HEK293 (cell line): ENCODE results near the gene CRP.

Experiments used
- CTCF ChIA-PET: fragments of 350-600 bp; formaldehyde crosslinking; extraction: SDS; loops from one replicate; lab custom pipeline; 2021; ENCODE audit warnings: antibody characterized with exemption; lab: Yijun Ruan, JAX
- POLR2A ChIA-PET: fragments of 300-600 bp; formaldehyde crosslinking; extraction: SDS; loops from one replicate; lab custom pipeline; 2020; ENCODE audit warnings: antibody characterized with exemption, inconsistent platforms; lab: Yijun Ruan, JAX
- H3K27ac ChIP-seq: fragments of 200-500 bp; sonication (Bioruptor generic); 2 replicates; pipeline ENCODE4 v1.5.1; 2014; ENCODE audit warnings: low read depth, low read length, control low read depth, inconsistent platforms; ENCODE audit errors: extremely low read depth
- H3K36me3 ChIP-seq, 2 experiments: fragments of 200-500 bp in 1 of 2; sonication (Bioruptor generic) in 1 of 2; 1 replicate in 1 of 2; 2 replicates in 1 of 2; pipeline ENCODE4 v1.5.1; 2014 to 2017; ENCODE audit warnings: inconsistent platforms in 2 of 2, low read length in 2 of 2; ENCODE audit not compliant: control insufficient read depth in 2 of 2, insufficient read depth in 1 of 2
- H3K4me1 ChIP-seq: fragments of 200-500 bp; sonication (Bioruptor generic); 2 replicates; pipeline ENCODE4 v1.5.1; 2014; ENCODE audit warnings: mild to moderate bottlenecking, low read length, inconsistent platforms; ENCODE audit not compliant: control insufficient read depth, insufficient read depth
- H3K4me3 ChIP-seq: 2 replicates; pipeline ENCODE4 v1.5.1; 2011; ENCODE audit warnings: low read depth, mild to moderate bottlenecking, control low read depth, low read length, moderate library complexity
- H3K9me3 ChIP-seq: fragments of 200-500 bp; sonication (Bioruptor generic); 2 replicates; pipeline ENCODE4 v1.5.1; 2014; ENCODE audit warnings: low read depth, low read length, inconsistent platforms; ENCODE audit not compliant: control insufficient read depth, insufficient read depth
- OVOL3 ChIP-seq: fragments of 450-650 bp; formaldehyde crosslinking; IDR thresholded peaks from 2 replicates; pipeline ENCODE4 v1.5.1; 2016; ENCODE audit warnings: missing biosample characterization, missing genetic modification characterization
- SALL2 ChIP-seq: fragments of 450-650 bp; formaldehyde crosslinking; IDR thresholded peaks from 2 replicates; pipeline ENCODE4 v1.5.0; 2017; ENCODE audit warnings: missing biosample characterization, mild to moderate bottlenecking, missing genetic modification characterization, borderline replicate concordance
- SP3 ChIP-seq: fragments of 450-650 bp; formaldehyde crosslinking; IDR thresholded peaks from 2 replicates; pipeline ENCODE4 v1.5.1; 2016; ENCODE audit warnings: missing biosample characterization, missing genetic modification characterization
- ZBTB26 ChIP-seq: fragments of 450-650 bp; formaldehyde crosslinking; optimal IDR thresholded peaks from 2 replicates; pipeline ENCODE3; 2016; ENCODE audit warnings: missing biosample characterization, mild to moderate bottlenecking, missing genetic modification characterization
- ZBTB44 ChIP-seq: fragments of 450-650 bp; IDR thresholded peaks from 2 replicates; pipeline ENCODE4 v1.5.1; 2018; ENCODE audit warnings: missing biosample characterization, mild to moderate bottlenecking, missing genetic modification characterization
- ZNF132 ChIP-seq: fragments of 450-650 bp; formaldehyde crosslinking; IDR thresholded peaks from 2 replicates; pipeline ENCODE4 v1.5.1; 2017; ENCODE audit warnings: missing biosample characterization, missing genetic modification characterization, borderline replicate concordance
- ZNF175 ChIP-seq: fragments of 450-650 bp; formaldehyde crosslinking; IDR thresholded peaks from 2 replicates; pipeline ENCODE4 v1.5.1; 2016; ENCODE audit warnings: missing biosample characterization, missing genetic modification characterization
- ZNF184 ChIP-seq: fragments of 450-650 bp; IDR thresholded peaks from 2 replicates; pipeline ENCODE4 v1.5.1; 2018; ENCODE audit warnings: missing biosample characterization, mild to moderate bottlenecking, missing genetic modification characterization
- ZNF248 ChIP-seq: fragments of 450-650 bp; formaldehyde crosslinking; IDR thresholded peaks from 2 replicates; pipeline ENCODE4 v1.5.1; 2017; ENCODE audit warnings: missing biosample characterization, missing genetic modification characterization
- ZNF26 ChIP-seq: fragments of 450-650 bp; formaldehyde crosslinking; IDR thresholded peaks from 2 replicates; pipeline ENCODE4 v1.5.1; 2016; ENCODE audit warnings: missing biosample characterization, missing genetic modification characterization
- ZNF292 ChIP-seq: fragments of 450-650 bp; formaldehyde crosslinking; IDR thresholded peaks from 2 replicates; pipeline ENCODE4 v1.5.1; 2016; ENCODE audit warnings: low read depth, missing biosample characterization, missing genetic modification characterization, borderline replicate concordance
- ZNF324 ChIP-seq: fragments of 450-650 bp; formaldehyde crosslinking; IDR thresholded peaks from 2 replicates; pipeline ENCODE4 v1.5.1; 2016; ENCODE audit warnings: missing biosample characterization, missing genetic modification characterization
- ZNF335 ChIP-seq: fragments of 450-650 bp; formaldehyde crosslinking; conservative IDR thresholded peaks from 2 replicates; pipeline ENCODE4 v1.5.1; 2016; ENCODE audit warnings: missing biosample characterization, missing genetic modification characterization
- ZNF354C ChIP-seq: fragments of 450-650 bp; formaldehyde crosslinking; IDR thresholded peaks from 2 replicates; pipeline ENCODE4 v1.5.1; 2016; ENCODE audit warnings: missing biosample characterization, missing genetic modification characterization, low read depth, borderline replicate concordance
- ZNF48 ChIP-seq: fragments of 450-650 bp; formaldehyde crosslinking; IDR thresholded peaks from 2 replicates; pipeline ENCODE4 v1.5.1; 2016; ENCODE audit warnings: missing biosample characterization, missing genetic modification characterization
- ZNF514 ChIP-seq: fragments of 450-650 bp; formaldehyde crosslinking; IDR thresholded peaks from 2 replicates; pipeline ENCODE4 v1.5.1; 2016; ENCODE audit warnings: missing biosample characterization, missing genetic modification characterization
- ZNF560 ChIP-seq: fragments of 450-650 bp; formaldehyde crosslinking; IDR thresholded peaks from 2 replicates; pipeline ENCODE4 v1.5.1; 2017; ENCODE audit warnings: missing biosample characterization, missing genetic modification characterization, borderline replicate concordance
- ZNF660 ChIP-seq: fragments of 450-650 bp; IDR thresholded peaks from 2 replicates; pipeline ENCODE4 v1.5.1; 2018; ENCODE audit warnings: missing biosample characterization, mild to moderate bottlenecking, missing genetic modification characterization
- ZNF707 ChIP-seq: fragments of 450-650 bp; formaldehyde crosslinking; IDR thresholded peaks from 2 replicates; pipeline ENCODE4 v1.5.1; 2016; ENCODE audit warnings: missing biosample characterization, missing genetic modification characterization
- ZNF837 ChIP-seq: fragments of 450-650 bp; formaldehyde crosslinking; IDR thresholded peaks from 2 replicates; pipeline ENCODE4 v1.5.1; 2016; ENCODE audit warnings: missing biosample characterization, missing genetic modification characterization
- ZSCAN5A ChIP-seq: fragments of 450-650 bp; formaldehyde crosslinking; IDR thresholded peaks from 2 replicates; pipeline ENCODE4 v1.5.1; 2016; ENCODE audit warnings: missing biosample characterization, missing genetic modification characterization
- TF ChIP-seq, protein P1 (sequence below): fragments of 450-650 bp; formaldehyde crosslinking; IDR thresholded peaks from 2 replicates; pipeline ENCODE4 v1.5.0; 2017; ENCODE audit warnings: missing biosample characterization, missing genetic modification characterization, borderline replicate concordance
- TF ChIP-seq, protein P2 (sequence below): fragments of 450-650 bp; formaldehyde crosslinking; IDR thresholded peaks from 2 replicates; pipeline ENCODE4 v1.5.1; 2016; ENCODE audit warnings: missing biosample characterization, missing genetic modification characterization

CRP gene

DNA sequence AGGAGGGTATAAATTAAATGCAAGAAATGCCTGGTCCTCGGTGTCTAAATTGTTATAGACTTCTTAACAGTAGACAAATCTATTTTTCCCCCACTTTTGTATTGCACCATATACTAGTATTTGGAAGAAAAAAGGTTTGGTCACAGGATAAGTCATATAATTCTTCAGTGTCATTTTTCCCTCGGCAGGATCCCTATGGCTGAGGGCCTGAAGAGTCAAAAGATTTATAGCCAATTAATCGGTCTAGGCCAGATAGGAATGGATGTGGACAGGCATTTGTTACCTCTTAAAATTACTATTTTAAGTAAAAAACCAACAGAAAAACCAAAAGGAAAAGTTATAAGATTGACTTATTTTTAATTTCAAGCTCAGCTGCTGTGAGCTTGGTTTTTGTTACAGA lies 45.6 kb downstream of the CRP start:
- POLR2A ChIA-PET = no interaction called here
- H3K36me3 ChIP-seq = no peaks in the 10 kb centered on the region
- no peak overlapping the region for H3K27ac ChIP-seq
- H3K4me1 ChIP-seq = no peaks in the 10 kb centered on the region
- H3K9me3 ChIP-seq = no peaks in the 10 kb centered on the region
- CTCF ChIA-PET = interaction anchor here (0.7 kb wide), 1 partner anchor 224 kb away, joined by 3 read pairs; no protein-coding TSS in a partner anchor
- TF ChIP-seq, protein P1, sequence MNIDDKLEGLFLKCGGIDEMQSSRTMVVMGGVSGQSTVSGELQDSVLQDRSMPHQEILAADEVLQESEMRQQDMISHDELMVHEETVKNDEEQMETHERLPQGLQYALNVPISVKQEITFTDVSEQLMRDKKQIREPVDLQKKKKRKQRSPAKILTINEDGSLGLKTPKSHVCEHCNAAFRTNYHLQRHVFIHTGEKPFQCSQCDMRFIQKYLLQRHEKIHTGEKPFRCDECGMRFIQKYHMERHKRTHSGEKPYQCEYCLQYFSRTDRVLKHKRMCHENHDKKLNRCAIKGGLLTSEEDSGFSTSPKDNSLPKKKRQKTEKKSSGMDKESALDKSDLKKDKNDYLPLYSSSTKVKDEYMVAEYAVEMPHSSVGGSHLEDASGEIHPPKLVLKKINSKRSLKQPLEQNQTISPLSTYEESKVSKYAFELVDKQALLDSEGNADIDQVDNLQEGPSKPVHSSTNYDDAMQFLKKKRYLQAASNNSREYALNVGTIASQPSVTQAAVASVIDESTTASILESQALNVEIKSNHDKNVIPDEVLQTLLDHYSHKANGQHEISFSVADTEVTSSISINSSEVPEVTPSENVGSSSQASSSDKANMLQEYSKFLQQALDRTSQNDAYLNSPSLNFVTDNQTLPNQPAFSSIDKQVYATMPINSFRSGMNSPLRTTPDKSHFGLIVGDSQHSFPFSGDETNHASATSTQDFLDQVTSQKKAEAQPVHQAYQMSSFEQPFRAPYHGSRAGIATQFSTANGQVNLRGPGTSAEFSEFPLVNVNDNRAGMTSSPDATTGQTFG (tag by site-specific recombination) = no peak
- no peak for TF ChIP-seq ZNF837 (tag by site-specific recombination)
- TF ChIP-seq ZNF26 = no peak
- no peak for TF ChIP-seq ZBTB44 (tag by site-specific recombination)
- TF ChIP-seq ZNF354C (tag by site-specific recombination) = no peak
- TF ChIP-seq, all 188 proteins: peak for 0
- no peak overlapping the region for H3K4me3 ChIP-seq

DNA sequence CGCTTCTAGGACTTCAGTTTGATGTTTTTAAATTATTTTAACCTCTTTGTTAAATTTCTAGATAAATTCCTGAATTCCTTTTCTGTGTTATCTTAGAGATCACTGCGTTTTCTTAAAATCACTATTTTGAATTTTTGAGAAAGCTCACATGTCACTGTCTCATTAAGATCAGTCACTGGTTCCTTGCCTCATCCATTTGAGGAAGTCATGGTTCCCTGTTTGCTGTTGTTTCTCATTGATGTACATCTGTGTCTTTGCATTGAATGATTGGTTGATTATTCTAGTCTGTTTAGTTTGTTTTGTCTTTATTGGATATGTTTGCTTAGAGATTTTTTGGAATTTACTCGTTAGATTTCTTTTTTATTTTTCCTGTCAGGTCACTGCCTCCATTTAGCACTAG lies 50.1 kb downstream of the CRP start:
- Histone ChIP-seq H3K27ac (no peak overlapping the region), H3K36me3 (no peaks in the 10 kb centered on the region), H3K4me3 (no peak overlapping the region), H3K4me1 (no peaks in the 10 kb centered on the region), H3K9me3 (no peaks in the 10 kb centered on the region)
- TF ChIP-seq ZNF324 (tag by site-specific recombination) (no peak), SALL2 (tag by site-specific recombination) (no peak), ZNF335 (tag by site-specific recombination) (no peak)
- POLR2A ChIA-PET = no interaction called here
- CTCF ChIA-PET = no interaction called here

GRCh38 chr1:159663552-159663951 lies 50.8 kb downstream of the CRP start:
- Histone ChIP-seq H3K4me1 (no peaks in the 10 kb centered on the region), H3K9me3 (no peaks in the 10 kb centered on the region), H3K4me3 (no peak overlapping the region), H3K36me3 (no peaks in the 10 kb centered on the region), H3K27ac (no peak overlapping the region)
- ChIA-PET CTCF (interaction anchor here (0.7 to 1.1 kb wide), 2 partner anchors 12 to 889 kb away, joined by 3 to 5 read pairs; no protein-coding TSS in a partner anchor), POLR2A (no interaction called here)
- TF ChIP-seq ZNF248 (tag by site-specific recombination) (no peak), ZNF292 (tag by site-specific recombination) (no peak), ZNF707 (tag by site-specific recombination) (no peak), ZSCAN5A (tag by site-specific recombination) (no peak), ZNF560 (no peak), ZBTB26 (no peak), ZNF660 (tag by site-specific recombination) (no peak), OVOL3 (no peak), ZNF175 (tag by site-specific recombination) (no peak), ZNF132 (no peak), SP3 (tag by site-specific recombination) (no peak), ZNF184 (no peak), ZNF514 (tag by site-specific recombination) (no peak), ZNF48 (tag by site-specific recombination) (no peak)
- TF ChIP-seq, protein P2, sequence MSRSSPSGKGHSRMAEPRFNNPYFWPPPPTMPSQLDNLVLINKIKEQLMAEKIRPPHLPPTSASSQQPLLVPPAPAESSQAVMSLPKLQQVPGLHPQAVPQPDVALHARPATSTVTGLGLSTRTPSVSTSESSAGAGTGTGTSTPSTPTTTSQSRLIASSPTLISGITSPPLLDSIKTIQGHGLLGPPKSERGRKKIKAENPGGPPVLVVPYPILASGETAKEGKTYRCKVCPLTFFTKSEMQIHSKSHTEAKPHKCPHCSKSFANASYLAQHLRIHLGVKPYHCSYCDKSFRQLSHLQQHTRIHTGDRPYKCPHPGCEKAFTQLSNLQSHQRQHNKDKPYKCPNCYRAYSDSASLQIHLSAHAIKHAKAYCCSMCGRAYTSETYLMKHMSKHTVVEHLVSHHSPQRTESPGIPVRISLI (tag by site-specific recombination) = no peak
